ENCODE measurements around the gene CPD. TPM values are rescaled to one million over a fixed set of nuclear protein-coding genes. Genes with fewer than 3 reads are reported as not detected.
"Not testable (repeated sequence)": the region's sequence is repeated elsewhere in the genome, so short reads cannot be mapped to it uniquely, and the experiment has no call there.

CPD gene
- total RNA-seq, 1 experiment from 2014 or later, result 56.1 TPM

- Histone ChIP-seq H3K27me3 (no peaks in the 10 kb centered on the region), H3K36me3 (peaks cover 53% of the 10 kb centered on the region), H3K9me3 (replicated peaks) (peaks cover 3% of the 10 kb centered on the region), H3K4me1 (peaks cover 5% of the 10 kb centered on the region), H3K27ac (no peak overlapping the region), H3K4me3 (no peak overlapping the region)
- no peak for DNase-seq
These were observed 79.6 kb downstream of the CPD start for GRCh38 chr17:30458371-30458770.

GRCh38 chr17:30458797-30459413, 80.2 kb downstream of the CPD start:
- H3K27ac ChIP-seq, H3K27me3 ChIP-seq, DNase-seq: not testable (repeated sequence)

GRCh38 chr17:30468465-30468864, 89.7 kb downstream of the CPD start:
- Histone ChIP-seq H3K4me3 (no peak overlapping the region), H3K4me1 (peaks cover 7% of the 10 kb centered on the region), H3K36me3 (peaks cover 13% of the 10 kb centered on the region), H3K9me3 (replicated peaks) (no peaks in the 10 kb centered on the region), H3K27ac (no peak overlapping the region), H3K27me3 (no peaks in the 10 kb centered on the region)
- DNase-seq, result no peak

More at GRCh38 chr17:30458797-30459413, 80.2 kb downstream of the CPD start:
- H3K4me1 ChIP-seq, result peaks cover 11% of the 10 kb centered on the region
- not testable (repeated sequence) for H3K9me3 ChIP-seq (replicated peaks); H3K4me3 ChIP-seq
- peaks cover 49% of the 10 kb centered on the region for H3K36me3 ChIP-seq

GRCh38 chr17:30472238-30472890, 93.6 kb downstream of the CPD start:
- Histone ChIP-seq H3K27ac (no peak overlapping the region), H3K27me3 (no peaks in the 10 kb centered on the region), H3K4me3 (no peak overlapping the region), H3K36me3 (no peaks in the 10 kb centered on the region), H3K4me1 (no peaks in the 10 kb centered on the region), H3K9me3 (replicated peaks) (no peaks in the 10 kb centered on the region)
- DNase-seq, result no peak

- H3K4me1 ChIP-seq, result no peaks in the 10 kb centered on the region
- no peaks in the 10 kb centered on the region; the same call in 1 of the 2 replicates for H3K36me3 ChIP-seq
- DNase-seq, result no peak
- no peaks in the 10 kb centered on the region for H3K9me3 ChIP-seq (replicated peaks)
- H3K4me3 ChIP-seq, result no peak overlapping the region
- H3K27me3 ChIP-seq, result no peaks in the 10 kb centered on the region
- H3K27ac ChIP-seq, result no peak overlapping the region
These were observed 96.5 kb downstream of the CPD start for GRCh38 chr17:30475206-30475605.

- Histone ChIP-seq H3K9me3 (replicated peaks) (no peaks in the 10 kb centered on the region), H3K4me1 (no peaks in the 10 kb centered on the region), H3K4me3 (peak overlapping the region; percentile 83), H3K36me3 (peaks cover 7% of the 10 kb centered on the region), H3K27me3 (no peaks in the 10 kb centered on the region), H3K27ac (peak overlapping the region; percentile 87; the same call in 1 of the 2 replicates)
- DNase-seq, result peak in 1 of 2 experiments; percentile 46
These were observed 98.0 kb downstream of the CPD start for GRCh38 chr17:30476726-30477082.

- no peaks in the 10 kb centered on the region for H3K27me3 ChIP-seq
- peak within 1 kb of the TSS; percentile 83 for H3K4me3 ChIP-seq
- DNase-seq, result peak; percentile 96 to 99
- H3K36me3 ChIP-seq, result peaks cover 11% of the 10 kb centered on the region
- H3K4me1 ChIP-seq, result no peaks in the 10 kb centered on the region
- H3K9me3 ChIP-seq (replicated peaks), result no peaks in the 10 kb centered on the region
- H3K27ac ChIP-seq, result peak within 1 kb of the TSS; percentile 87
These were observed 98.5 kb downstream of the CPD start, which contains the start of gene GOSR1 for GRCh38 chr17:30477083-30477773. GOSR1 (plus strand) TSS chr17:30477408; CDS start chr17:30477434, 26 bp downstream.

- Histone ChIP-seq H3K4me3 (peak overlapping the region; percentile 83), H3K9me3 (replicated peaks) (no peaks in the 10 kb centered on the region), H3K4me1 (no peaks in the 10 kb centered on the region), H3K27ac (peak overlapping the region; percentile 87), H3K36me3 (peaks cover 16% of the 10 kb centered on the region), H3K27me3 (no peaks in the 10 kb centered on the region)
- DNase-seq, result no peak
These were observed 99.0 kb downstream of the CPD start for GRCh38 chr17:30477774-30478115.

GRCh38 chr17:30482555-30482954, 103.8 kb downstream of the CPD start:
- DNase-seq, result no peak
- H3K9me3 ChIP-seq (replicated peaks), result no peaks in the 10 kb centered on the region
- H3K27me3 ChIP-seq, result no peaks in the 10 kb centered on the region
- no peaks in the 10 kb centered on the region for H3K4me1 ChIP-seq
- peaks cover 58% of the 10 kb centered on the region for H3K36me3 ChIP-seq
- no peak overlapping the region for H3K27ac ChIP-seq
- no peak overlapping the region for H3K4me3 ChIP-seq

GRCh38 chr17:30483159-30483558, 104.4 kb downstream of the CPD start:
- Histone ChIP-seq H3K4me1 (no peaks in the 10 kb centered on the region), H3K27me3 (no peaks in the 10 kb centered on the region), H3K27ac (no peak overlapping the region), H3K36me3 (peaks cover 59% of the 10 kb centered on the region), H3K4me3 (no peak overlapping the region), H3K9me3 (replicated peaks) (no peaks in the 10 kb centered on the region)
- DNase-seq, result no peak

GRCh38 chr17:30493780-30494179, 115.1 kb downstream of the CPD start:
- H3K36me3 ChIP-seq, result peaks cover 84% of the 10 kb centered on the region
- no peaks in the 10 kb centered on the region for H3K9me3 ChIP-seq (replicated peaks)
- no peaks in the 10 kb centered on the region for H3K27me3 ChIP-seq
- H3K4me1 ChIP-seq, result no peaks in the 10 kb centered on the region
- DNase-seq, result no peak
- no peak overlapping the region for H3K4me3 ChIP-seq
- H3K27ac ChIP-seq, result no peak overlapping the region

GRCh38 chr17:30495586-30495985, 116.9 kb downstream of the CPD start:
- Histone ChIP-seq H3K9me3 (replicated peaks) (no peaks in the 10 kb centered on the region), H3K27ac (no peak overlapping the region), H3K27me3 (no peaks in the 10 kb centered on the region), H3K36me3 (peaks cover 78% of the 10 kb centered on the region), H3K4me1 (no peaks in the 10 kb centered on the region), H3K4me3 (no peak overlapping the region)
- DNase-seq, result peak in 1 of 2 experiments; percentile 30

GRCh38 chr17:30503558-30503957, 124.8 kb downstream of the CPD start:
- no peak for DNase-seq
- H3K4me1 ChIP-seq, result peaks cover 4% of the 10 kb centered on the region
- no peaks in the 10 kb centered on the region for H3K9me3 ChIP-seq (replicated peaks)
- H3K36me3 ChIP-seq, result peaks cover 73% of the 10 kb centered on the region
- no peak overlapping the region for H3K27ac ChIP-seq
- H3K27me3 ChIP-seq, result no peaks in the 10 kb centered on the region
- H3K4me3 ChIP-seq, result no peak overlapping the region

GRCh38 chr17:30505868-30506417, 127.2 kb downstream of the CPD start:
- no peak overlapping the region for H3K27ac ChIP-seq
- peaks cover 66% of the 10 kb centered on the region for H3K36me3 ChIP-seq
- no peak for DNase-seq
- peaks cover 4% of the 10 kb centered on the region for H3K4me1 ChIP-seq
- H3K9me3 ChIP-seq (replicated peaks), result no peaks in the 10 kb centered on the region
- no peaks in the 10 kb centered on the region for H3K27me3 ChIP-seq
- H3K4me3 ChIP-seq, result no peak overlapping the region

- H3K4me1 ChIP-seq, result peaks cover 4% of the 10 kb centered on the region
- no peaks in the 10 kb centered on the region for H3K9me3 ChIP-seq (replicated peaks)
- peak in 1 of 2 experiments; percentile 44 for DNase-seq
- no peak overlapping the region for H3K27ac ChIP-seq
- H3K36me3 ChIP-seq, result peaks cover 66% of the 10 kb centered on the region
- H3K27me3 ChIP-seq, result no peaks in the 10 kb centered on the region
- no peak overlapping the region for H3K4me3 ChIP-seq
These were observed 127.8 kb downstream of the CPD start for GRCh38 chr17:30506481-30506880.

All from SJCRH30 (cell line).